ENCODE results near the gene FOXO3.

DNA sequence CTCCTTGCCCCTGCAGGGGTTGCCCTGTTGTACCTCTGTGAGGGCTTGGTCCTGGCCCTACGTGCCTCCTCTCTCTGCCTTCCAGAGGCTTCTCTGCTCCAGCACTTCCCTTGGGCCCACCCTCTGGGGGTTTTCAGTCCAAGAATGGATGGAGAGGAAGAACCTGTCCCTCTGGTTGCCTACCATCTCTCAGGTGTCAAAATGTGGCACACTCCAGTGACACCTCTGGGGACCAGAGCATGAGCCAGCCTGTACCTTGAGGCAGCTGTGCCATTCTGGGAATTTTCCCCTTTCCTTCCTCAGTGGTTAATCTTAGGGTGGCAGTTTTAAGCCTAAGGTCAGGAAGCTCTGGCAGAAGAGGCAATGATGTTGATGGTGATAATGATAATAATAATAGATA lies 172.3 kb downstream of the FOXO3 start:
- no peak for TF ChIP-seq POLR2A (IDR thresholded peaks at IDR 0.05)
- TF ChIP-seq, protein P1, sequence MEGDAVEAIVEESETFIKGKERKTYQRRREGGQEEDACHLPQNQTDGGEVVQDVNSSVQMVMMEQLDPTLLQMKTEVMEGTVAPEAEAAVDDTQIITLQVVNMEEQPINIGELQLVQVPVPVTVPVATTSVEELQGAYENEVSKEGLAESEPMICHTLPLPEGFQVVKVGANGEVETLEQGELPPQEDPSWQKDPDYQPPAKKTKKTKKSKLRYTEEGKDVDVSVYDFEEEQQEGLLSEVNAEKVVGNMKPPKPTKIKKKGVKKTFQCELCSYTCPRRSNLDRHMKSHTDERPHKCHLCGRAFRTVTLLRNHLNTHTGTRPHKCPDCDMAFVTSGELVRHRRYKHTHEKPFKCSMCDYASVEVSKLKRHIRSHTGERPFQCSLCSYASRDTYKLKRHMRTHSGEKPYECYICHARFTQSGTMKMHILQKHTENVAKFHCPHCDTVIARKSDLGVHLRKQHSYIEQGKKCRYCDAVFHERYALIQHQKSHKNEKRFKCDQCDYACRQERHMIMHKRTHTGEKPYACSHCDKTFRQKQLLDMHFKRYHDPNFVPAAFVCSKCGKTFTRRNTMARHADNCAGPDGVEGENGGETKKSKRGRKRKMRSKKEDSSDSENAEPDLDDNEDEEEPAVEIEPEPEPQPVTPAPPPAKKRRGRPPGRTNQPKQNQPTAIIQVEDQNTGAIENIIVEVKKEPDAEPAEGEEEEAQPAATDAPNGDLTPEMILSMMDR (IDR thresholded peaks at IDR 0.05) = no peak
